HCT116 (cell line): ENCODE data around the gene KSR1. TPM values are rescaled to one million over a fixed set of nuclear protein-coding genes. Genes with fewer than 3 reads are reported as not detected.

ENCODE experiments used
- ATAC-seq: fragments of 200-7000 bp; cut with Tn5 transposase; 2 replicates; pipeline ENCODE4 v1.9.1; 2020; ENCODE audit warnings: mild to moderate bottlenecking, moderate library complexity
- BruUV-seq: library from RNA; stranded (reverse); fragments of 400-500 nt; replicated peaks from 2 replicates; lab custom pipeline; 2021; lab: Mats Ljungman, UMichigan
- CTCF ChIA-PET: fragments of 300-600 bp; sonication (Branson Sonifier 250); formaldehyde crosslinking; loops from one replicate; lab custom pipeline; 2021; ENCODE audit warnings: antibody characterized with exemption; lab: Charles Lee
- POLR2A ChIA-PET: fragments of 300-600, 350-600 bp; sonication (Branson Sonifier 250); formaldehyde crosslinking; loops from one replicate; lab custom pipeline; 2021; ENCODE audit warnings: antibody characterized with exemption; lab: Charles Lee
- RAD21 ChIA-PET, 2 experiments: fragments of 300-600 bp; sonication (Branson Sonifier 250); formaldehyde crosslinking; loops; one replicate each; lab custom pipeline; 2023; ENCODE audit warnings: low total read pairs in 2 of 2; ENCODE audit not compliant: uncharacterized antibody in 2 of 2, unreplicated experiment in 2 of 2, low non-redundant PET in 1 of 2; lab: Charles Lee
- DNase-seq: peaks from one replicate; pipeline ENCODE4 v3.0.0-alpha.2; 2010; ENCODE audit warnings: low read depth, low spot score
- H2AFZ ChIP-seq: fragments of 200-600 bp; shearing (Covaris generic), sonication (generic); 2 replicates; pipeline ENCODE4 v1.6.1; 2017; ENCODE audit warnings: low read depth, mixed run types, mixed read lengths, antibody characterized with exemption, low read length; ENCODE audit not compliant: poor library complexity, severe bottlenecking
- H3K27ac ChIP-seq: 2 replicates; pipeline ENCODE4 v1.5.1; 2012; ENCODE audit warnings: low read depth, low read length
- H3K27me3 ChIP-seq: fragments of 200-600 bp; sonication (generic); 2 replicates; pipeline ENCODE4 v1.6.1; 2016; ENCODE audit warnings: mixed run types, low read length, mixed read lengths; ENCODE audit not compliant: insufficient read depth
- H3K36me3 ChIP-seq, 2 experiments: fragments of 200-500 bp in 1 of 2; fragments of 200-600 bp in 1 of 2; sonication (Bioruptor generic) in 1 of 2; sonication (generic) in 1 of 2; 2 replicates each; pipeline versions ENCODE4 v1.5.1 to v1.6.1; 2014 to 2016; ENCODE audit warnings: low read length in 2 of 2, inconsistent platforms in 1 of 2, mixed read lengths in 1 of 2, mixed run types in 1 of 2; ENCODE audit not compliant: insufficient read depth in 2 of 2, control insufficient read depth in 1 of 2
- H3K4me1 ChIP-seq, 2 experiments: fragments of 200-600 bp in 1 of 2; sonication (generic) in 1 of 2; 2 replicates each; pipeline versions ENCODE4 v1.5.1 to v1.6.1; 2012 to 2017; ENCODE audit warnings: low read length in 2 of 2, inconsistent platforms in 1 of 2, mild to moderate bottlenecking in 1 of 2, mixed read lengths in 1 of 2, mixed run types in 1 of 2, moderate library complexity in 1 of 2; ENCODE audit not compliant: insufficient read depth in 2 of 2, control insufficient read depth in 1 of 2
- H3K4me2 ChIP-seq: fragments of 200-600 bp; sonication (generic); 2 replicates; pipeline ENCODE4 v1.6.1; 2017; ENCODE audit warnings: mixed run types, low read length, mixed read lengths
- H3K4me3 ChIP-seq, 2 experiments: fragments of 200-600 bp in 1 of 2; sonication (generic) in 1 of 2; replicated peaks in 1 of 2; 2 replicates each; pipeline ENCODE4 v1.5.1; 2011 to 2016; ENCODE audit warnings: low read length in 2 of 2, control low read depth in 1 of 2, low read depth in 1 of 2, mild to moderate bottlenecking in 1 of 2, mixed read lengths in 1 of 2, mixed run types in 1 of 2
- H3K79me2 ChIP-seq: fragments of 200-600 bp; sonication (generic); 2 replicates; pipeline ENCODE4 v1.6.1; 2017; ENCODE audit warnings: mild to moderate bottlenecking, mixed run types, low read length, moderate library complexity, mixed read lengths; ENCODE audit not compliant: insufficient read depth
- H3K9ac ChIP-seq: fragments of 200-600 bp; sonication (generic); 2 replicates; pipeline ENCODE4 v1.6.1; 2016; ENCODE audit warnings: low read length, mixed read lengths
- H3K9me2 ChIP-seq: fragments of 200-600 bp; sonication (generic), shearing (Covaris generic); 2 replicates; pipeline ENCODE4 v1.6.1; 2017; ENCODE audit warnings: mixed run types, mild to moderate bottlenecking, moderate library complexity; ENCODE audit not compliant: insufficient read depth
- H3K9me3 ChIP-seq, 2 experiments: fragments of 200-500 bp in 1 of 2; fragments of 200-600 bp in 1 of 2; sonication (Bioruptor generic) in 1 of 2; sonication (generic) in 1 of 2; 2 replicates each; pipeline ENCODE4 v1.6.1; 2014 to 2017; ENCODE audit warnings: low read length in 2 of 2, mixed read lengths in 2 of 2, inconsistent platforms in 1 of 2, low read depth in 1 of 2, mild to moderate bottlenecking in 1 of 2, mixed run types in 1 of 2, moderate library complexity in 1 of 2; ENCODE audit not compliant: control insufficient read depth in 1 of 2, insufficient read depth in 1 of 2
- H4K20me1 ChIP-seq: fragments of 200-600 bp; sonication (generic), shearing (Covaris generic); 2 replicates; pipeline ENCODE4 v1.6.1; 2017; ENCODE audit warnings: mixed run types, mild to moderate bottlenecking, moderate library complexity; ENCODE audit not compliant: insufficient read depth
- ATF3 ChIP-seq: IDR thresholded peaks from 2 replicates; pipeline ENCODE4 v1.6.1; 2012
- CBX3 ChIP-seq: IDR thresholded peaks from 2 replicates; pipeline ENCODE4 v1.6.1; 2012; ENCODE audit warnings: low read depth
- CEBPB ChIP-seq: IDR thresholded peaks from 2 replicates; pipeline ENCODE4 v1.6.1; 2012; ENCODE audit warnings: low read depth
- CTCF ChIP-seq, 3 experiments: fragments of 200-600 bp in 1 of 3; sonication (generic) in 1 of 3; IDR thresholded peaks in 2 of 3; conservative IDR thresholded peaks in 1 of 3; 2 replicates each; pipeline ENCODE4 v1.5.1; 2012 to 2017; ENCODE audit warnings: low read depth in 2 of 3, low read length in 2 of 3, antibody characterized with exemption in 1 of 3, borderline replicate concordance in 1 of 3, control low read depth in 1 of 3, mild to moderate bottlenecking in 1 of 3, mixed read lengths in 1 of 3, mixed run types in 1 of 3, moderate library complexity in 1 of 3; ENCODE audit not compliant: insufficient read depth in 1 of 3
- ELF1 ChIP-seq: IDR thresholded peaks from 2 replicates; pipeline ENCODE4 v1.6.1; 2012; ENCODE audit warnings: low read depth, borderline replicate concordance
- EZH2phosphoT487 ChIP-seq: fragments of 200-600 bp; IDR thresholded peaks from 2 replicates; pipeline ENCODE4 v1.6.1; 2018; ENCODE audit warnings: antibody characterized with exemption, borderline replicate concordance
- JUND ChIP-seq: IDR thresholded peaks from 2 replicates; pipeline ENCODE4 v1.6.1; 2012
- MAX ChIP-seq: IDR thresholded peaks from 2 replicates; pipeline ENCODE4 v1.6.1; 2012
- POLR2A ChIP-seq: IDR thresholded peaks from 2 replicates; pipeline ENCODE4 v1.7.0; 2011; ENCODE audit warnings: borderline replicate concordance; ENCODE audit not compliant: insufficient read depth, insufficient read length; ENCODE audit errors: extremely low read depth
- POLR2AphosphoS5 ChIP-seq: IDR thresholded peaks from 2 replicates; pipeline ENCODE4 v1.6.1; 2011; ENCODE audit warnings: mild to moderate bottlenecking, low read depth, low read length, moderate library complexity
- REST ChIP-seq: IDR thresholded peaks from 2 replicates; pipeline ENCODE4 v1.6.1; 2012; ENCODE audit warnings: low read depth
- SIN3A ChIP-seq: IDR thresholded peaks from 2 replicates; pipeline ENCODE4 v1.6.1; 2012; ENCODE audit warnings: low read depth
- SP1 ChIP-seq: IDR thresholded peaks from 2 replicates; pipeline ENCODE4 v1.6.1; 2012; ENCODE audit warnings: low read depth
- SRF ChIP-seq: IDR thresholded peaks from 2 replicates; pipeline ENCODE4 v1.6.1; 2012; ENCODE audit warnings: low read depth
- TCF7L2 ChIP-seq: IDR thresholded peaks from 2 replicates; pipeline ENCODE4 v1.7.0; 2011; ENCODE audit warnings: borderline replicate concordance, inconsistent platforms; ENCODE audit not compliant: insufficient read depth, insufficient read length; ENCODE audit errors: extremely low read depth
- YY1 ChIP-seq: IDR thresholded peaks from 2 replicates; pipeline ENCODE4 v1.6.1; 2011; ENCODE audit warnings: low read length, low read depth, moderate library complexity, mild to moderate bottlenecking; ENCODE audit not compliant: insufficient replicate concordance; ENCODE audit errors: extremely low read depth
- ZBTB33 ChIP-seq: IDR thresholded peaks from 2 replicates; pipeline ENCODE4 v1.6.1; 2011; ENCODE audit warnings: mild to moderate bottlenecking, low read length, moderate library complexity; ENCODE audit not compliant: insufficient replicate concordance; ENCODE audit errors: extremely low read depth
- ZFX ChIP-seq: fragments of 450-650 bp; IDR thresholded peaks from 2 replicates; pipeline ENCODE4 v1.6.1; 2017
- intact Hi-C: fragments of 100-400 bp; cut with micrococcal nuclease; formaldehyde crosslinking; loops from 2 replicates; pipeline ENCODE4 v1.10.0; 2022
- total RNA-seq: library from RNA; stranded (reverse); gene quantifications from one replicate; pipeline ENCODE4 v1.2.1, GENCODE V29; 2021; ENCODE audit not compliant: unreplicated experiment

KSR1 gene
- total RNA-seq, 1 experiment from 2014 or later, result 16.5 TPM

- TF ChIP-seq ZBTB33 (no peak), JUND (no peak), EZH2phosphoT487 (no peak), SP1 (no peak), ATF3 (no peak), SIN3A (no peak), POLR2AphosphoS5 (no peak), SRF (no peak), CTCF (IDR thresholded peaks at IDR 0.05 in 2 of 3, conservative IDR thresholded peaks at IDR 0.05 in 1 of 3; ENCODE audit: borderline replicate concordance in 1 of 3, insufficient read depth in 1 of 3, low read depth in 2 of 3, low read length in 2 of 3) (no peak), YY1 (no peak), ELF1 (no peak), MAX (no peak), CEBPB (no peak), ZFX (no peak), REST (no peak), CBX3 (no peak), TCF7L2 (no peak), POLR2A (no peak)
- Histone ChIP-seq H3K27me3 (no peaks in the 10 kb centered on the region), H3K27ac (no peak overlapping the region), H3K4me1 (peaks cover 22 to 39% of the 10 kb centered on the region in 2 experiments), H3K4me3 (no peak overlapping the region), H2AFZ (no peak overlapping the region), H3K36me3 (no peaks in the 10 kb centered on the region), H4K20me1 (no peaks in the 10 kb centered on the region), H3K9me3 (no peaks in the 10 kb centered on the region), H3K9me2 (no peaks in the 10 kb centered on the region), H3K9ac (no peak overlapping the region), H3K79me2 (no peaks in the 10 kb centered on the region), H3K4me2 (no peak overlapping the region)
- ATAC-seq, result no peak
- ChIA-PET POLR2A (no interaction called here), RAD21 (no interaction called here), CTCF (interaction anchor here (0.9 kb wide), 1 partner anchor 122 kb away, joined by 3 read pairs; no protein-coding TSS in a partner anchor)
- intact Hi-C loops, result no loop called here
- BruUV-seq, result no TSS peak
- DNase-seq, result no peak
Observed at GRCh38 chr17:27475981-27476895, 20.0 kb downstream of the KSR1 start.
